GM18511 (cell line): Measurements from ENCODE around the gene MYEF2.
A peak's percentile ranks its signal among the peaks of the same experiment; 100 is the strongest.

Experiments used
- ATAC-seq: cut with Tn5 transposase; IDR thresholded peaks from one replicate; pipeline ENCODE4 v1.9.1; 2021; ENCODE audit warnings: mild to moderate bottlenecking, moderate library complexity; ENCODE audit not compliant: unreplicated experiment

Gene MYEF2

GRCh38 chr15:48145923-48146322 is 32.2 kb downstream of the MYEF2 start:
- no peak for ATAC-seq

GRCh38 chr15:48144889-48145288 is 33.2 kb downstream of the MYEF2 start:
- ATAC-seq = no peak

GRCh38 chr15:48143856-48144255 is 34.2 kb downstream of the MYEF2 start:
- ATAC-seq = no peak

- no peak for ATAC-seq
Observed at GRCh38 chr15:48132874-48133273, 45.2 kb downstream of the MYEF2 start.

- ATAC-seq = no peak
Observed at GRCh38 chr15:48131324-48131723, 46.8 kb downstream of the MYEF2 start.

GRCh38 chr15:48126667-48127355 is 51.3 kb downstream of the MYEF2 start:
- no peak for ATAC-seq

- no peak for ATAC-seq
Observed at GRCh38 chr15:48121849-48122248, 56.2 kb downstream of the MYEF2 start.

- ATAC-seq = no peak
Observed at GRCh38 chr15:48120745-48121144, 57.4 kb downstream of the MYEF2 start, which contains the start of gene SLC24A5. SLC24A5 (plus strand) TSS chr15:48120990; CDS start chr15:48121045, 55 bp downstream.

- ATAC-seq = no peak
Observed at GRCh38 chr15:48119277-48119676, 58.8 kb downstream of the MYEF2 start.

- ATAC-seq = no peak
Observed at GRCh38 chr15:48112242-48112641, 65.9 kb downstream of the MYEF2 start.

- no peak for ATAC-seq
Observed at GRCh38 chr15:48109856-48110531, 68.1 kb downstream of the MYEF2 start.

- no peak for ATAC-seq
Observed at GRCh38 chr15:48109212-48109611, 68.9 kb downstream of the MYEF2 start.

GRCh38 chr15:48105936-48106335 is 72.2 kb downstream of the MYEF2 start:
- ATAC-seq = no peak

GRCh38 chr15:48103647-48104046 is 74.4 kb downstream of the MYEF2 start:
- no peak for ATAC-seq

- ATAC-seq = no peak
Observed at GRCh38 chr15:48102167-48102566, 75.9 kb downstream of the MYEF2 start.

GRCh38 chr15:48101376-48101961 is 76.6 kb downstream of the MYEF2 start:
- no peak for ATAC-seq

GRCh38 chr15:48097264-48097663 is 80.8 kb downstream of the MYEF2 start:
- no peak for ATAC-seq

- no peak for ATAC-seq
Observed at GRCh38 chr15:48096813-48097212, 81.3 kb downstream of the MYEF2 start.

GRCh38 chr15:48096355-48096786 is 81.7 kb downstream of the MYEF2 start:
- peak; percentile 78 for ATAC-seq

GRCh38 chr15:48091522-48091921 is 86.6 kb downstream of the MYEF2 start:
- no peak for ATAC-seq

- ATAC-seq = no peak
Observed at GRCh38 chr15:48090666-48091065, 87.4 kb downstream of the MYEF2 start.

GRCh38 chr15:48090115-48090514 is 88.0 kb downstream of the MYEF2 start:
- no peak for ATAC-seq
